Raji (cell line): ENCODE results near the gene MIOX.

ENCODE experiments used
- POLR2A ChIP-seq: IDR thresholded peaks from 2 replicates; pipeline ENCODE4 v1.6.1; 2011; ENCODE audit warnings: low read depth, low read length, control low read depth; ENCODE audit not compliant: insufficient read depth

Gene MIOX

DNA sequence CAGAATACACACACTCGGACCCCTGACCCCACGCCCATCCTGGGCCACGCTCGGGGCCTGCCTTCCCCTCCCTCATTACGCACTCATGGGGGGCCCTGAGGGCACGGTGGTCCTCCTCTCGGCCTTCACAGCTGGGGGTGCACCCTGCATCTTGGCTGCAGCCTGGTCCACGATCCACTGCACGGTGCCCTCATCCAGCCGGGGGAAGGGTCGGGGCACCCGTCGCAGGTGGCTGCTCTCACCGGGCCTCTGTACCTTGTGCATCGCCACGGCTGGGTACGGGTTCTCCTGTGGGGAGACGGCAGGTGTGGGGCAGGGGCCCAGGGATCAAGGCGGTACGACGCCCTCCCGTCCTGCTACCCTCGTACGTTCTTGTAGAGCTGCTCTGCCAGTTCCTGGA lies 22.2 kb upstream of the MIOX start:
- TF ChIP-seq POLR2A = no peak

DNA sequence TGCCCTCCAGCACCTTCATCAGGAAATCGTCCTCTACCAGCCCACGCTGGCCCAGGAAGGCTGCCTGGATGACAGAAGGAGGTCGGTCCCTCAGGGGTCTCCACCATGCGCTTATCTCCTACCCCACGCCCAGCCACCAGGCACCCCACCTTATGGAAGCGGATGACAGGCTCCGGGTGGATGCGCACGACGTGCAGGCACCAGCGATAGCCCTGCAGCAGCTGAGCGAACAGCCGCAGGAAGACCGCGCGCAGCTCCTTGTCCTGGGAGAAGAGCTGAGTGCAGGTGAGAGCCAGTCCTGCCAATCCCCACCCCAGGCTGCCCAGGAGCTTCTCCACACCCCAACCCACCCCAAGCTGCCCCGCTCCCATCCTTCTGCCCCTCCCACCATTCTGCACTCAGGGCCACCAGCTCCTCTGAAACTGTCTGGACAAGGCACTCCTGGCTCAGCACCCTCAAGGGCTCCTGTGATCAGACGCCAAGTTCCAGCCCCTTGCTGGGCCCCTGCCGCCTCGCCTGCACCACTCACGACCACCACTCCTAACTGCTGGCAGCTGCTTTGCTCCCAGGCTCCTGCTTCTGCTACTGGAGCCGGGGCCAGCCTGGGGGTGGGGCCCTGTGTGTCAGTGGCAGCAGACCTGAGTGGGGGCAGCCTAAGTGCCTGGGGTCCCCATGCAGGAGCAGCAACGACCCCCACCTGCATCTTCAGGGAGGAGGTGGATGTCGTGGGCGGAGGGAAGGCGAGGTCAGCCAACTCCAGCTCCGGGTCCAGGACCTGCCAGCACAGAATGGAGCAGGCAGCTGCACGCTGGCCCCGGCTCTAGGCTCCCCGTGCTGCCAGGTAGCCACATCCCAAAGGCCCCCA lies 21.4 kb upstream of the MIOX start:
- TF ChIP-seq POLR2A = no peak

DNA sequence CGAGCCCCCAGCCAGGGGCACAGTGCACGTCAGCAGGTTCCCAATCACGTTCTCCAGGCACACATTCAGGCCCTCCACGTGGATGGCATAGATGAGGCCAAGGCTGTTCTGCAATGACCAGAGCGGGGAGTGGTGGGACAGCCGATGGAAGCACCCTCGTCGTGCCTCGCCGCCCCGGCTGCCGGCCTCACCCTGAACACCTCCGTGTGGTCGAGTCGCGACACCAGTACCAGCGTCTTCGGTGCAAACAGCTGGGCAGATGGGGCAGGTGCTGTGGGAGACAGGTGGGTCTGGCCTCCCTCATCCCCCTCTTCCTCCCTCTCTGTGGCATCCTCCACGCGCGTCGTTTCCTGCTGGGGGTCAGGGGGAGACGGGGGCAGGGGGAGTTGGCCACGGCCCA lies 19.3 kb upstream of the MIOX start:
- TF ChIP-seq POLR2A = no peak

DNA sequence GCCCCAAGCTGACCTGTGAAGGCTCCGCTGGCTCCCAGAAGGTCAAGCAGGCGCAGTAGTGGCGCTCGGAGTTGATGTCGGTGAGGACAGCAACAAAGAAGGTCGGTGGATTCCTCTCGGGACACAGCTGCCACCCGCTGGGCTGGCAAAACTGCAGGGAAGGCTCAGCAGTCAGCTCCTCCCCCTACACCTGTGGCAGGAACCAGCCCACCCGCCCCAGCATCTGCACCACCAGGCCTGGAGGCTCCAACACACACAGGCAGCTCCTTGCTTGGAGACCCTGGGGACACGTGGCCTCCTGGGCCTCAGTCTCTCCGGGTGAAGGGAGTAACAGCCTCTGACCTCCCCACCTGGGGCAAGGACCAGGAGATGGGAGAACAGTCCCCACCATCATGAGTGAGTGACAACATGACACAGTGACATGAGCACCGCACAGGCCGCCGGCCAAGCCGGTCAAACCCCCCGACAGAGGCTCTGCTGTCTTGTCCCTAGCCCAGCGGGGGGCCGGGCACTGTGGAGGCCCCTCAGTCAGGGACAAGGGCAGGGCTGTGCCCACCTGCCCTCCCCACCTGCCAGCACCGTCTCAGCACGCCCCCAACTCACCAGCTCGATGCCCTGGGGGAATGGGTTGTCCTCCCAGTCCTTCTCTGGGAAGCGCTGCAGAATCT lies 18.8 kb upstream of the MIOX start:
- no peak for TF ChIP-seq POLR2A

DNA sequence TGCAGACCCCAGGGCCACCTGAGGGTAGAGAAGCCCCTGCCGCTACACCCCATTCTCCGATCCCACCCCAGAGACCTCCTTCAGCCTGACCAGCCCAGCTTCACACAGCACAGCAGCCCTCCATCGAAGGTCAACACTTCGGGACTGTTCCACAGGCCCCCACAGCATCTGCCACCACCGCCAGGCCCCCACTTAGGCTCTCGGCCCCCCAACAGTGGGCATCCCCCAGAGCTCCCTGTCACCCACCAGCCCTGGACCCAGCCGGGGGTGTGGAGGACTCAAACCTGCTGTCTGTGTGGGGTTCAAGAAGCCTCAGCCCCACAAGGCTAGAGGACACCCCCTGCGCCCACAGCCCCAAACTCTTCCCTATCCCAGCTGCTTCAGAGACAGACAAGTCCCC lies 18.0 kb upstream of the MIOX start:
- TF ChIP-seq POLR2A = no peak

DNA sequence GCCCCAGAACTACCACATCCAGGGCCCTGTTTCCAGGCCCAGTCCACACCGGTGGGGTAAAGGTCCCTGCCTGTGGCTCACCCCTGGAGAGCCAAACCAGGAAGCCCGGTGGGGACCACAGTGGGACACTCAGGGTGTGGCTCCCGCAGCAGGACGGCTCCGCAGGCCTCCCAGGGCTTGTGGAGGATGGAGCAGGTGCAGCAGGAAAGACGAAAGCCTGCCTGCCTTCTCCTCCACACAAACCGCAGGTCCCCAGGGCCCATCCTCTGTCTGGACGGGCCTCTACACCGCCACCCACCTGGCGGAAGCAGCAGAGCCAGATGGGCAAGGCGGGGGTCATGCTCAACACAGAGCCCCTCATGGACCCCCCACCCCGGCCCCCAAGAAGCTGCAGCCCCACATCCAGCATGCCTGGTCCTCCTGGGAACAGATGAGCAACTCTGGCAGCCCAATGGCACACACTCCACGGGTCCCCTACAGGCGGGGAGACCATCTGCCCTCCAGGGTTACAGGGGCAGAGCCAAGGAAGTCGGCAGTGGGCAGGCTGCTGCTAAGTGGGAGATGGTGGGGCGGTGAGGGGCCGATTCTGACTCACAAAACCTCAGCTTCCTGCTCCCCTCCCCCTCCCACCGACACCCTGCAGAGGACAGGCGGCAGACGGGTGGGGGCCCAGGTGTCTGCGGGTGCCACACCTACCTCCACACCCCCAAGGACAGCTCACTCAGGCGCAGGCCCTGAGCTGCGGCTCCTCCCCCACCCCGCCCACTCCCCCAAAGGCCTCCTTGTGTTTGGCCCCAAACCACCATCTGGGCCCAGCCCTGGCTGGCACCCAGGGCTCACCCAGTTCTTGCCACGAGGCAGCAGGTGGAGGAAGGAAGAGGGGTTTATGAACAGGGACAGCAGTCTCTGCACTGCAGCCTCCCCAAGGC lies 17.0 kb upstream of the MIOX start:
- peak; percentile 76 for TF ChIP-seq POLR2A

DNA sequence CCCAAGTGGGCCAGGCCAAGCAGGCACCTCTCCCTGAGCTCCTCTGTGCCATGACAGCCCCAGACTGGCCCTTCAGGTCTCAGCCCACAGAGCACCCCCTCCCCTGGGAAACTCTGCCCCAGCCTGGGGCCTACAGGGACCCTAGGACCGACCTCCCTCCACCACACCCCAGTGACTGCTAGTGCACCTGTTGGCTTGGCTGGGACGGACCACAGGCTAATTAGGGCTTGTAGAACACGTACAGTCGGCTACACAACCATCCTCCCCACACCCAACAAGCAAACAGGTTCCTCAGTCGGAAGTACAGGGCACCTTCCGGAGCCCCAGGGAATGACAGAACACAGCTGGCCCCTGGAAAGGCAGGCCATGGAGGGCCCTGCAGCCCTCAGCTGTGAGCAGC lies 16.2 kb upstream of the MIOX start:
- TF ChIP-seq POLR2A = no peak

DNA sequence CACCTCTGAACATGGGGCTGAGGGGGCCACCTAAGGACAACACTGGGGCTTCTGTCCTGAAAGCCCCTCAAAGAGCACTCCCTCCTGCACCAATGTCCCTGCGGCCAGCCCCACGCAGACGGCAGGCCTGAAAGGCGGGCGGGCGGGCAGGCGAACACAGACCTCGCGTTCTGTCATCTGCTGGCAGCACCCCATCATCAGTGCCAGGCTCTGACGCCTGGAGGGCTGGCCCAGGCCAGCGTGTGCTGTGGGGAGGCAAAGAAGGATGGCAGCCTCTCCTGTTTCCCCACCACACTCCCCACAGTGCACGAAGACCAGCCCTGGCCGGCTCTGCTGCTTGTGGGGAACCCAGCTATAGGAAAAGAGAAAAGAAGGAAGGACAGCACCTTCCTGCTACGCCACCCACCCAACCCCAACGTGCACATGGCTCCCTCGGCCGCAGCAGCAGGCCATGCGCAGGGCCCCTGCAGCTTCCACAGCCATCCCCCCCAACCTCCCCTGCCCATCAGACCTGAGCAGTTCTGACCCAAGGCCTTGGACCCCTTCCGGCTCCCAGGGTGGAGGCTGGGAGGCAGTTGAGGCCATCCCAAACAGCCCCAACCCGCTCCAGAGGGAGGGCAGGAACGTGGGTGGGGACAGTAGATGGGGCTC lies 15.3 kb upstream of the MIOX start:
- TF ChIP-seq POLR2A = no peak

DNA sequence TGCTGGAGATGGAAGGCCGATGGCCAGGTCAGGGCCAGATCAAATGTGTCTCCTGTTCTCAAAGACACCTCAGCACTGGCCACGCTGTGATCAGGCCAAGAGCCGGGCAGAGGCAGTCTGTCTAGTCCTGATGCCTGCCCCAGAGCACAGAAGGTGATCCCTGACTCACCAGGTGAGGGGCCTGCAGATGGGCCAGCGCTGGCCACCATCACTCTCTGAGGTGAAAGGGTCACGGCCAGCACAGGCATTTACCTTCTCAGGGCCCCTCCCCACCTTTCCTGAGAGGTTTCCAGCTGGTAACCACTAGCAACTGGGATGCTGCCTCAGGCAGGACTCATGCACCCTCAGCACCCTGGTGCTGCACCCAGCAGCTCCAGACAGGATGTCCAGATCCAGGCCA lies 14.7 kb upstream of the MIOX start:
- no peak for TF ChIP-seq POLR2A

DNA sequence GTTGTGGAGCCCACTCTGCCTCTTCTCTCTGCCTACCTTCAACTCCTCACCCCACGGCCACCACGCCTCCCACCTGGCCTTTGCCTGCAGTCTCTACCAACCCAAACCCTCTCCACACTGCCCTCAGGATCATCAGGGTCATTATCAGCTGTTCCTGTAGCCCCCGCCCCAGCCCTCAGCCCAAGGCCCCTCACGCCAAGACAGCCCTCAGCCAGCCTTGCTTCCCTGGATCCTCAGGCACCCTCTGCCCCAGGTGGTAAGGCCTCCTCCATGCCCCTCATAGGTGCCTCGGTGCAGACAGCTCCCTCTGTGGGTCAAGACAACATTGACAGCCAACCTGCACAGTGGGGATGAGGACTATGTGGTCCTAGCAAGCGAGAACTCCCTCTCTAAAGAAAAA lies 13.6 kb upstream of the MIOX start:
- 0 out of 2 replicates have a peak, but pooled peaks have one; percentile 22 for TF ChIP-seq POLR2A

DNA sequence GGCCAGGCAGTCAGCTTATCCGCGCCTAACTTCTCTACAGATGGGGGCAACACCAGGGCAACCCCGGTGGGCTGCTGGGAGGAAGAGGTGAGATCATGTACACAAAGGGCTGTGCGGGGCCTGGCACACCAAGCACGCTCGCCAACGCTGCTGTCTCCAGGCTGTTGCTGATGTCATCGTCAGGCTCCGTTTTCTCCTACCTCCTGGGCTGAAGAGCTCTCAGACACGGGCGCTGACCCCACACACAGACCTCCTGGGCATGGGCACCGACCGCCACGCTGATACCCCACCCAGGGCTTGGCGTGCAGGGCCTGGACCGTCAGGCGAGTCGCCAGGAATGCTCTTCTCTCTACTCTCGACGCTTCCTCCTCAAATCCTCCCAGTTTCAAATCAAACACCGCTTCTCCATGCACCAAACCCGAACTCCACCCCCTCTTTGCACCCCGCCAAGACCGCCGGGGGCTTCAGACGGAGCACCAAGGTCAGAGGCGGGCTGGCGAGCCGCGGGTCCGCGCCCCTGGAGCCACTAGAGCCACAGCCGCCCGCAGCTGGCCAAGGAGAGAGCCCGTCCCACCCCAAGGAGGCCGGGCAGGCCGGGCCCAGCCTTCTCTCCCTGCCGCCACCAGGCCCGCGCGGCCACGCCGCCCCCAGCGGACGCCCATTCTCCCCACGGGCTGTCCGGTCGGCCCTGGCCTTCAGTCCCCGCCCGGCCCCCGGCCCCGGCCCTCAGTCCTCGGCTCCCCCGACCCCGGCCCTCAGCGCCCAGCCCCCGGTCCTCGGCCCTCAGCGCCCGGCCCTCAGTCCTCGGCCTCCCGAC lies 12.6 kb upstream of the MIOX start:
- TF ChIP-seq POLR2A = no peak

DNA sequence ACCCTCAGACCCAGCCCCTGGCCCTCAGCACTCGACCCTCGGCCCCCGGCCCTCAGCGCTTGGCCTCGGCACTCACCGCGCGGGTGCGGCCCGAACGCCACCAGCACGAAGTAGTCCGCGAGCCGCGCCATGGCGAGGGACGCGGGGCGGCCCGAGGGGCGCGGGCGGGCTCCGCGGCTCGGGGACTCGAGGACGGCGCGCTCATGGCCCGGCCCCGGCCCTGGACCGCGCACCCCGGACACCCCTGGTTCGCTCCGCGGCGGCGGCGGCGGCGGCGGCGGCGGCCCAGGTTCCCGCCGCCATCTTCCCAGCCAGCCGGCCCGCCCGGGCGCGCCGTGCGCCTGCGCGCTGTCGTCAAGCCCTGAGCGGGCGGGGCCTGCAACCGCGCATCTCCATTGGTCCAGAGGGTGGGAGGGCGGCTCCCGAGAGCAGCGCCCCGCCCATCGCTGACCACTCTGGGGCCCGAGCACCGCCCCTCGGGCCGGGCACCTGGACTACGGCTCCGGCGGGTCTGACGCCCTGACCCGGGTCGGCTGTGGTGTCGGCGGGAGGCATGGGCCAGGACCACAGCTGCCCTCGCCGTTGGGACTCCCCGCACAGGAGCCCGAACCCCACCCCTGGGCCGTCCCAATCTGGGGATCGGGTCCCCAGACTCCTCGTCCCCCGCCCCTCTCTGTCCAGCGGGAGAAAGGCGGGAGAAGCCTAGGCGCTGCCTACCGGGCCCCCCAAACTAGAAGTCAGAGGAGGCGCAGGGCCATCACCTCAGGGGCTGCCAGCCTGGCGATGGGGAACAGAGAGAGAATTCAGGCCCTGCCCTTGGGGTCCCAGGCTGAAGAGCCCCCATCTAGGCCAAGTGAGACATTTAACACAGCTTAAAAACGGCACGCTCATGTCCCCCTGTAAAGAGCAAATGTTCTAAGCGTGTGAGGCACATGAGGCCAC lies 11.7 kb upstream of the MIOX start, which contains the start of gene SBF1:
TSS of gene SBF1 (minus strand) at position 326 of the 942 bp plus-strand sequence. CDS start at position 131, 195 bp downstream.
- peak; percentile 35; the same call in 1 of the 2 replicates for TF ChIP-seq POLR2A

DNA sequence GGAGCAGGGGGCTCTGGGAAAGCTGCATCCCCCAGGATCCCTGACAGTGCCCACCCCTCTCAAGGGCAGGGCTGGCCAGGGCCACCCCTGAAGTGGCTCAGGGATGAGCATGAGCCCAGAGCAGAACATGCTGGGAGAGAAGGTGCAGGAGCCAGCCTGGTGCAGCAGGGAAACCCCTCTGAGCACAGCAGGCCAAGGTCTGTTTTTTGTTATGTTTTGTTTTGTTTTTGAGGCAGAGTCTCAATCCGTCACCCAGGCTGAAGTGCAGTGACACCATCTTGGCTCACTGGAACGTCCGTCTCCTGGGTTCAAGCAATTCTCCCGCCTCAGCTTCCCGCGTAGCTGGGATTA lies 11.0 kb upstream of the MIOX start:
- TF ChIP-seq POLR2A = no peak
